SK-N-SH (cell line): ENCODE results near the gene DHDDS.

Experiments
- ELF1 ChIP-seq: IDR thresholded peaks from 2 replicates; pipeline ENCODE4 v1.4.0; 2012
- EP300 ChIP-seq, 2 experiments: IDR thresholded peaks; 2 replicates each; pipeline versions ENCODE4 v1.4.0 to v1.6.1; 2012; ENCODE audit warnings: borderline replicate concordance in 1 of 2, low read depth in 1 of 2, low read length in 1 of 2
- MEF2A ChIP-seq: IDR thresholded peaks from 2 replicates; pipeline ENCODE4 v1.4.0; 2012; ENCODE audit warnings: low read depth, borderline replicate concordance
- NFIC ChIP-seq: IDR thresholded peaks from 2 replicates; pipeline ENCODE4 v1.4.0; 2012; ENCODE audit warnings: borderline replicate concordance
- POLR2AphosphoS5 ChIP-seq: IDR thresholded peaks from 2 replicates; pipeline ENCODE4 v1.6.1; 2012; ENCODE audit warnings: low read depth, low read length
- RCOR1 ChIP-seq: fragments of 150-350 bp; IDR thresholded peaks from 2 replicates; pipeline ENCODE4 v1.6.1; 2017; ENCODE audit warnings: antibody characterized with exemption, low read length
- REST ChIP-seq: IDR thresholded peaks from 2 replicates; pipeline ENCODE4 v1.6.1; 2012; ENCODE audit warnings: mild to moderate bottlenecking, low read depth, low read length, moderate library complexity
- RFX5 ChIP-seq: IDR thresholded peaks from 2 replicates; pipeline ENCODE4 v1.6.1; 2012; ENCODE audit warnings: mild to moderate bottlenecking, improper control_type of control experiment, low read length
- TAF1 ChIP-seq: IDR thresholded peaks from 2 replicates; pipeline ENCODE4 v1.6.1; 2012; ENCODE audit warnings: low read depth, mild to moderate bottlenecking, low read length, moderate library complexity, borderline replicate concordance
- TEAD4 ChIP-seq: IDR thresholded peaks from 2 replicates; pipeline ENCODE4 v1.4.0; 2012; ENCODE audit warnings: mild to moderate bottlenecking, borderline replicate concordance; ENCODE audit not compliant: insufficient read depth
- USF2 ChIP-seq: fragments of 150-350 bp; IDR thresholded peaks from 2 replicates; pipeline ENCODE4 v1.6.1; 2017; ENCODE audit warnings: antibody characterized with exemption, low read length, low read depth, borderline replicate concordance
- TF ChIP-seq, protein P1 (sequence below): fragments of 200-600 bp; sonication (generic); IDR thresholded peaks from 2 replicates; pipeline ENCODE4 v1.6.1; 2017; ENCODE audit warnings: antibody characterized with exemption, mild to moderate bottlenecking, moderate library complexity
- TF ChIP-seq, protein P2 (sequence below): fragments of 150-350 bp; IDR thresholded peaks from 2 replicates; pipeline ENCODE4 v1.6.1; 2016; ENCODE audit warnings: mild to moderate bottlenecking, low read depth, low read length
- TF ChIP-seq, protein P3 (sequence below): IDR thresholded peaks from 2 replicates; pipeline ENCODE4; 2012

DNA sequence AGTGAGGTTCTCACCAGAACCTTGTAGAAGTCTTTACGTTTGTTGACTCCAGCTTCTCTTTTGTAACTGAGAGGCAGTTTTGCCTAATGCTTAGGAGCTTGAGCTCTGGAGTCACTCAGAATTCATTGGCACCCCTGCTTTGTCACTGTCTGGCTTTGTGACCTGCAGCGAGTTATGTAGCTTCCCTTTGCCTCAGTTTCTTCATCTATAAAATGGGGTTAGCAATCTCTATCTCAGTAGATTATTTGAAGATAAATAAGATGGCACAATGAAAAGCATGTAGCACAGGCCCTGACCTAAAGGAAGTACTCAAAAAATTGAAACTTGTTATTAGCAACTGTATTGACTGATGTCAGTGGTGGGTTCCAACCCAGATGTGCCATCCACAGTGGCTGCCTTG is 8.1 kb downstream of the DHDDS start:
- TF ChIP-seq POLR2AphosphoS5 (no peak), NFIC (no peak), REST (no peak), RCOR1 (no peak), TEAD4 (no peak), TAF1 (no peak), EP300 (IDR thresholded peaks at IDR 0.05; ENCODE audit: borderline replicate concordance in 1 of 2, low read depth in 1 of 2, low read length in 1 of 2) (no peak), RFX5 (no peak), ELF1 (no peak), MEF2A (no peak), USF2 (no peak)
- TF ChIP-seq, protein P1, sequence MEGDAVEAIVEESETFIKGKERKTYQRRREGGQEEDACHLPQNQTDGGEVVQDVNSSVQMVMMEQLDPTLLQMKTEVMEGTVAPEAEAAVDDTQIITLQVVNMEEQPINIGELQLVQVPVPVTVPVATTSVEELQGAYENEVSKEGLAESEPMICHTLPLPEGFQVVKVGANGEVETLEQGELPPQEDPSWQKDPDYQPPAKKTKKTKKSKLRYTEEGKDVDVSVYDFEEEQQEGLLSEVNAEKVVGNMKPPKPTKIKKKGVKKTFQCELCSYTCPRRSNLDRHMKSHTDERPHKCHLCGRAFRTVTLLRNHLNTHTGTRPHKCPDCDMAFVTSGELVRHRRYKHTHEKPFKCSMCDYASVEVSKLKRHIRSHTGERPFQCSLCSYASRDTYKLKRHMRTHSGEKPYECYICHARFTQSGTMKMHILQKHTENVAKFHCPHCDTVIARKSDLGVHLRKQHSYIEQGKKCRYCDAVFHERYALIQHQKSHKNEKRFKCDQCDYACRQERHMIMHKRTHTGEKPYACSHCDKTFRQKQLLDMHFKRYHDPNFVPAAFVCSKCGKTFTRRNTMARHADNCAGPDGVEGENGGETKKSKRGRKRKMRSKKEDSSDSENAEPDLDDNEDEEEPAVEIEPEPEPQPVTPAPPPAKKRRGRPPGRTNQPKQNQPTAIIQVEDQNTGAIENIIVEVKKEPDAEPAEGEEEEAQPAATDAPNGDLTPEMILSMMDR, result no peak
- TF ChIP-seq, protein P2, sequence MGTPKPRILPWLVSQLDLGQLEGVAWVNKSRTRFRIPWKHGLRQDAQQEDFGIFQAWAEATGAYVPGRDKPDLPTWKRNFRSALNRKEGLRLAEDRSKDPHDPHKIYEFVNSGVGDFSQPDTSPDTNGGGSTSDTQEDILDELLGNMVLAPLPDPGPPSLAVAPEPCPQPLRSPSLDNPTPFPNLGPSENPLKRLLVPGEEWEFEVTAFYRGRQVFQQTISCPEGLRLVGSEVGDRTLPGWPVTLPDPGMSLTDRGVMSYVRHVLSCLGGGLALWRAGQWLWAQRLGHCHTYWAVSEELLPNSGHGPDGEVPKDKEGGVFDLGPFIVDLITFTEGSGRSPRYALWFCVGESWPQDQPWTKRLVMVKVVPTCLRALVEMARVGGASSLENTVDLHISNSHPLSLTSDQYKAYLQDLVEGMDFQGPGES, result no peak
- TF ChIP-seq, protein P3, sequence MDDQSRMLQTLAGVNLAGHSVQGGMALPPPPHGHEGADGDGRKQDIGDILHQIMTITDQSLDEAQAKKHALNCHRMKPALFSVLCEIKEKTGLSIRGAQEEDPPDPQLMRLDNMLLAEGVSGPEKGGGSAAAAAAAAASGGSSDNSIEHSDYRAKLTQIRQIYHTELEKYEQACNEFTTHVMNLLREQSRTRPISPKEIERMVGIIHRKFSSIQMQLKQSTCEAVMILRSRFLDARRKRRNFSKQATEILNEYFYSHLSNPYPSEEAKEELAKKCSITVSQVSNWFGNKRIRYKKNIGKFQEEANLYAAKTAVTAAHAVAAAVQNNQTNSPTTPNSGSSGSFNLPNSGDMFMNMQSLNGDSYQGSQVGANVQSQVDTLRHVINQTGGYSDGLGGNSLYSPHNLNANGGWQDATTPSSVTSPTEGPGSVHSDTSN, result no peak
